ACC112 (cell line): ENCODE data around the gene U2AF2.

Experiments used
- H2AFZ ChIP-seq: fragments of 200-600 bp; sonication (generic); one replicate; pipeline ENCODE4 v1.6.0; 2017; ENCODE audit warnings: antibody characterized with exemption, low read length; ENCODE audit not compliant: unreplicated experiment
- H3K27ac ChIP-seq: fragments of 200-600 bp; sonication (generic); 2 replicates; pipeline ENCODE4 v1.5.1; 2014; ENCODE audit warnings: low read depth, mild to moderate bottlenecking, antibody characterized with exemption, low read length, moderate library complexity
- H3K27me3 ChIP-seq: fragments of 200-600 bp; sonication (generic); 2 replicates; pipeline ENCODE4 v1.6.1; 2014; ENCODE audit warnings: mild to moderate bottlenecking, antibody characterized with exemption, low read length, moderate library complexity, mixed read lengths; ENCODE audit not compliant: insufficient read depth
- H3K36me3 ChIP-seq: fragments of 200-600 bp; sonication (generic); 2 replicates; pipeline ENCODE4 v1.6.1; 2016; ENCODE audit warnings: mild to moderate bottlenecking, antibody characterized with exemption, low read length, moderate library complexity, mixed read lengths; ENCODE audit not compliant: insufficient read depth
- H3K4me1 ChIP-seq: fragments of 200-600 bp; sonication (generic); one replicate; pipeline ENCODE4 v1.6.1; 2016; ENCODE audit warnings: low read length, mixed read lengths; ENCODE audit not compliant: insufficient read depth, unreplicated experiment, control insufficient read depth
- H3K4me3 ChIP-seq: fragments of 200-600 bp; sonication (generic); 2 replicates; pipeline ENCODE4 v1.5.1; 2014; ENCODE audit warnings: mild to moderate bottlenecking, low read depth, low read length
- H3K79me2 ChIP-seq: fragments of 200-600 bp; sonication (generic); one replicate; pipeline ENCODE4 v1.6.0; 2016; ENCODE audit warnings: low read length; ENCODE audit not compliant: control insufficient read depth, unreplicated experiment, insufficient read depth

The U2AF2 gene

GRCh38 chr19:55677572-55678028 lies 22.8 kb downstream of the U2AF2 start:
- Histone ChIP-seq H3K4me1 (peaks cover 43% of the 10 kb centered on the region), H3K36me3 (peaks cover 10% of the 10 kb centered on the region; the same call in 1 of the 2 replicates), H3K27ac (no peak overlapping the region), H2AFZ (no peak overlapping the region), H3K4me3 (no peak overlapping the region), H3K79me2 (peaks cover 81% of the 10 kb centered on the region), H3K27me3 (no peaks in the 10 kb centered on the region)

GRCh38 chr19:55678121-55678671 lies 23.4 kb downstream of the U2AF2 start:
- H3K27ac ChIP-seq: no peak overlapping the region
- peaks cover 43% of the 10 kb centered on the region for H3K4me1 ChIP-seq
- H2AFZ ChIP-seq: no peak overlapping the region
- peaks cover 10% of the 10 kb centered on the region; the same call in 1 of the 2 replicates for H3K36me3 ChIP-seq
- no peaks in the 10 kb centered on the region for H3K27me3 ChIP-seq
- peaks cover 79% of the 10 kb centered on the region for H3K79me2 ChIP-seq
- H3K4me3 ChIP-seq: no peak overlapping the region

- Histone ChIP-seq H3K36me3 (peaks cover 10% of the 10 kb centered on the region; the same call in 1 of the 2 replicates), H3K27me3 (no peaks in the 10 kb centered on the region), H3K4me3 (no peak overlapping the region), H2AFZ (no peak overlapping the region), H3K27ac (no peak overlapping the region), H3K4me1 (peaks cover 37% of the 10 kb centered on the region), H3K79me2 (peaks cover 80% of the 10 kb centered on the region)
Measured at GRCh38 chr19:55679343-55680257, 24.8 kb downstream of the U2AF2 start.

- Histone ChIP-seq H3K27me3 (no peaks in the 10 kb centered on the region), H2AFZ (no peak overlapping the region), H3K4me3 (no peak overlapping the region), H3K4me1 (peaks cover 36% of the 10 kb centered on the region), H3K27ac (no peak overlapping the region), H3K36me3 (peaks cover 10% of the 10 kb centered on the region; the same call in 1 of the 2 replicates), H3K79me2 (peaks cover 80% of the 10 kb centered on the region)
Measured at GRCh38 chr19:55680339-55681130, 25.7 kb downstream of the U2AF2 start.

- Histone ChIP-seq H3K79me2 (peaks cover 74% of the 10 kb centered on the region), H2AFZ (no peak overlapping the region), H3K4me3 (no peak overlapping the region), H3K4me1 (peaks cover 31% of the 10 kb centered on the region), H3K27ac (no peak overlapping the region; the same call in 1 of the 2 replicates), H3K27me3 (no peaks in the 10 kb centered on the region), H3K36me3 (peaks cover 10% of the 10 kb centered on the region; the same call in 1 of the 2 replicates)
Measured at GRCh38 chr19:55681131-55682092, 26.6 kb downstream of the U2AF2 start.

GRCh38 chr19:55683449-55684261 lies 28.8 kb downstream of the U2AF2 start:
- Histone ChIP-seq H2AFZ (no peak overlapping the region), H3K79me2 (peaks cover 55% of the 10 kb centered on the region), H3K4me3 (no peak overlapping the region), H3K4me1 (peaks cover 16% of the 10 kb centered on the region), H3K27ac (no peak overlapping the region), H3K27me3 (no peaks in the 10 kb centered on the region), H3K36me3 (peaks cover 10% of the 10 kb centered on the region; the same call in 1 of the 2 replicates)

GRCh38 chr19:55684946-55685681 lies 30.3 kb downstream of the U2AF2 start:
- Histone ChIP-seq H3K4me1 (peaks cover 7% of the 10 kb centered on the region), H3K36me3 (0 out of 2 replicates have a peak, but pooled peaks cover 5% of the 10 kb centered on the region), H3K27me3 (no peaks in the 10 kb centered on the region), H3K27ac (no peak overlapping the region), H2AFZ (no peak overlapping the region), H3K79me2 (peaks cover 46% of the 10 kb centered on the region), H3K4me3 (no peak overlapping the region)

GRCh38 chr19:55685776-55686175 lies 30.9 kb downstream of the U2AF2 start:
- Histone ChIP-seq H3K27me3 (no peaks in the 10 kb centered on the region), H3K36me3 (0 out of 2 replicates have a peak, but pooled peaks cover 5% of the 10 kb centered on the region), H3K4me1 (peaks cover 7% of the 10 kb centered on the region), H2AFZ (no peak overlapping the region), H3K79me2 (peaks cover 39% of the 10 kb centered on the region), H3K27ac (no peak overlapping the region), H3K4me3 (no peak overlapping the region)
